ENCODE results near the gene ABCB9. TPM values are rescaled to one million over a fixed set of nuclear protein-coding genes. Genes with fewer than 3 reads are reported as not detected.
A peak's percentile ranks its signal among the peaks of the same experiment; 100 is the strongest.

Gene ABCB9
- total and polyA plus RNA-seq, 8 donors = 4.5 to 11.8 (median 8.3) TPM

DNA sequence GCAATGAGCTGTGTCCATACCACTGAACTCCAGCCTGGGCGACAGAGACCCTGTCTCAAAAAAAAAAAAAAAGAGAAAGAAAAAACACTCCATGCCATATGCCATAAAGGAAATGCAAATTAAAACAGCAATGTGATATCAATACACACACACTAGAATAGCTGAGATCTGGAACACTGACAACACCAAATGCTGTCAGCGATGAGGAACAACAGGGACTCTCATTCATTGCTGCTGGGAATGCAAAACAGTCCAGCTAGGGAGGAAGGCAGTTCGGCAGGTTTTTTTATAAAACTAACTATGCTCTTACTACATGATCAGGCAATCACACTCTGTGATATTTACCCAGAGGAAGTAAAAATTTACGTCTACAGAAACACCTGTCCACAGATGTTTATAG, 3.4 kb upstream of the ABCB9 start:
- Histone ChIP-seq H3K27ac (no peak overlapping the region), H3K9me3 (no peaks in the 10 kb centered on the region), H3K27me3 (no peaks in the 10 kb centered on the region), H3K36me3 (no peaks in the 10 kb centered on the region), H3K4me3 (no peak overlapping the region), H3K4me1 (peaks cover 8 to 20% of the 10 kb centered on the region in 2 donors)
- intact Hi-C loops (cut with DNase I) = no loop called here
- ATAC-seq = no peak
- TF ChIP-seq, protein P1, sequence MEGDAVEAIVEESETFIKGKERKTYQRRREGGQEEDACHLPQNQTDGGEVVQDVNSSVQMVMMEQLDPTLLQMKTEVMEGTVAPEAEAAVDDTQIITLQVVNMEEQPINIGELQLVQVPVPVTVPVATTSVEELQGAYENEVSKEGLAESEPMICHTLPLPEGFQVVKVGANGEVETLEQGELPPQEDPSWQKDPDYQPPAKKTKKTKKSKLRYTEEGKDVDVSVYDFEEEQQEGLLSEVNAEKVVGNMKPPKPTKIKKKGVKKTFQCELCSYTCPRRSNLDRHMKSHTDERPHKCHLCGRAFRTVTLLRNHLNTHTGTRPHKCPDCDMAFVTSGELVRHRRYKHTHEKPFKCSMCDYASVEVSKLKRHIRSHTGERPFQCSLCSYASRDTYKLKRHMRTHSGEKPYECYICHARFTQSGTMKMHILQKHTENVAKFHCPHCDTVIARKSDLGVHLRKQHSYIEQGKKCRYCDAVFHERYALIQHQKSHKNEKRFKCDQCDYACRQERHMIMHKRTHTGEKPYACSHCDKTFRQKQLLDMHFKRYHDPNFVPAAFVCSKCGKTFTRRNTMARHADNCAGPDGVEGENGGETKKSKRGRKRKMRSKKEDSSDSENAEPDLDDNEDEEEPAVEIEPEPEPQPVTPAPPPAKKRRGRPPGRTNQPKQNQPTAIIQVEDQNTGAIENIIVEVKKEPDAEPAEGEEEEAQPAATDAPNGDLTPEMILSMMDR (IDR thresholded peaks at IDR 0.05) = no peak
- DNase-seq = peak in 1 of 4 donors; percentile 60

DNA sequence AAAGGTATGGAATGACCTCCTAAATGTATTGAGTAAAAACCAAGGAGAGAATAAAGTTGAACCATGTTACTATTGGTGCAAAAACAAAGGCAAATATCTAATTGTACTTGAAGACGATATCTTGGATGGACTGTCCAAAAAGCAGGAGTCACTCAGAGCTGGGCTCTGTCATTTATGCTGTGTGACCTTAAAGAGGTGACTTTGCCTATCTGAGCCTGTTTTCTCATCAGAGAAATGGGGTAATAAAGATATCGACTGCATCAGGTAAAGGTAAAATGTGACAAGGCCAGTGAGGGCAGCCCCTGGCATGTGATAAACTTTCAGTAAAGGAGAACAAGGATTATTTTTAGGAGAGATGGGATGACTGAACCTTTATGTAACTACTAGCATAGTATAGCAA, 1.8 kb upstream of the ABCB9 start:
- H3K27ac ChIP-seq = no peak overlapping the region
- no peaks in the 10 kb centered on the region for H3K36me3 ChIP-seq
- ATAC-seq (no peak), DNase-seq (no peak)
- TF ChIP-seq, protein P1 (IDR thresholded peaks at IDR 0.05) = no peak
- no peak overlapping the region for H3K4me3 ChIP-seq
- intact Hi-C loops (cut with DNase I) = no loop called here
- peaks cover 18 to 23% of the 10 kb centered on the region in 2 donors for H3K4me1 ChIP-seq
- H3K9me3 ChIP-seq = no peaks in the 10 kb centered on the region
- no peaks in the 10 kb centered on the region for H3K27me3 ChIP-seq

DNA sequence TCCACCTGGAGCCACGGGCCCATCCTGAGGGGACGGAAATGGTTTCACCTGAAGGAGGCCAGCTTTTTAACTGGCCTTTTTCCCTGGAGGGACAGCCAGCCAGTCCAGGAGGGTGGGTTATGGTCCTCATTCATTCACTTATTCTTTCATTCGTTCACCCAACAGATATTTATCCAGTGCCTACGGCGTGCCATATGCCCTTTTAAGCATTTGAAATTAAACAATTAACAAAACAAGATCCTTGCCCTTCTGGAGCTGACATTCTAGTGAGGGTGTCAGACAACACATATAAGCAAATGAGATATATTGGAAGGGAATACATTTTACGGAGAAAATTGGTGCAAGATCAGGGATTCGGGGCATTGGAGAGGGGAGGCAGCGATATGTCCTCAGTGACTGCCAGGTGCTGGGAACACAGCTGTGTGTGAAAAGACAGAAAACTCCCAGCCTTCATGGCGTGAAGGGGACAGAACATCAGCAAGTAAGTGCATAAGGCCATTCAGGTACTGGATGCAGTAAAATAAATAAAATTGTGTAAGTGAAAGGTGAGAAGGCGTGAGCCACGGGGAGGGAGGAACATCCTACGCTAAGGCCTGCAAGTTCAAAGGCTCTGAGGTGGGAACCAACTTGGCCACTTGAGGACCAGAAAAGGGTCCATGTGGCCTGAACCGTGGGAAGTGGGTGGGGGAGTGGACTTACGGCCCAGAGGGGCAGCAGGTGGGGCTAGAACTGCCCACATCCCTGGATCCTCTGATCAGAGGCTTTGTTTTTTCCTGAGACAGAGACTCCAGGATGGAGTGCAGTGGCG, 684 bp upstream of the ABCB9 start:
- Histone ChIP-seq H3K4me3 (peak overlapping the region in 1 of 2 donors; percentile 45), H3K27me3 (no peaks in the 10 kb centered on the region), H3K9me3 (no peaks in the 10 kb centered on the region), H3K4me1 (peaks cover 20 to 28% of the 10 kb centered on the region in 2 donors), H3K36me3 (no peaks in the 10 kb centered on the region), H3K27ac (no peak overlapping the region)
- TF ChIP-seq, protein P1 (IDR thresholded peaks at IDR 0.05) = no peak
- intact Hi-C loops (cut with DNase I) = no loop called here
- DNase-seq = no peak
- ATAC-seq = no peak

DNA sequence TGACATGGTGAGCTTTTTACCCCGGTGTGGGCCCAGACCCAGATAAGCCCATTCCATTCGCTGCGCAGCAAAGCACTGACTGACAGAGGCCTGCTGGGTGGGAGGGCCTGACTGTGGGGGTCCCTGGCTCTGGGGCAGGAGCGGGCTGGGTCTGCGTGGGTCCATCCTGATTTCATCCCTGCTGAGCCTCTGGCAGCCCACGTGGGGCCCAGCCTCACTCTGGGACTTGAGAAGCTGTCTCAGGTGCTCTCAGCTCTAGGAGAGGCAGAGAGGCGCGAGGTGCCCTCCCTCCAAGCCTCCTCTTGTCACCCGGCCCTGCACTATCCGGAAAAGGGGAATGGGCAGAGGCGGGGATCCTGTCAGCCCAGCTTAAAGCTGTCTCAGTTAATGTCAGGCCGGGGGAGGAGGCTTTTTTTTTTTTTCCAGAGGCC, 927 bp downstream of the ABCB9 start:
- intact Hi-C loops (cut with DNase I) = no loop called here
- Histone ChIP-seq H3K36me3 (no peaks in the 10 kb centered on the region), H3K4me1 (peaks cover 23 to 29% of the 10 kb centered on the region in 2 donors), H3K27ac (no peak overlapping the region), H3K27me3 (no peaks in the 10 kb centered on the region), H3K9me3 (no peaks in the 10 kb centered on the region), H3K4me3 (peak overlapping the region in 1 of 2 donors; percentile 45)
- DNase-seq = no peak
- TF ChIP-seq, protein P1 (IDR thresholded peaks at IDR 0.05) = no peak
- ATAC-seq = peak; percentile 11

DNA sequence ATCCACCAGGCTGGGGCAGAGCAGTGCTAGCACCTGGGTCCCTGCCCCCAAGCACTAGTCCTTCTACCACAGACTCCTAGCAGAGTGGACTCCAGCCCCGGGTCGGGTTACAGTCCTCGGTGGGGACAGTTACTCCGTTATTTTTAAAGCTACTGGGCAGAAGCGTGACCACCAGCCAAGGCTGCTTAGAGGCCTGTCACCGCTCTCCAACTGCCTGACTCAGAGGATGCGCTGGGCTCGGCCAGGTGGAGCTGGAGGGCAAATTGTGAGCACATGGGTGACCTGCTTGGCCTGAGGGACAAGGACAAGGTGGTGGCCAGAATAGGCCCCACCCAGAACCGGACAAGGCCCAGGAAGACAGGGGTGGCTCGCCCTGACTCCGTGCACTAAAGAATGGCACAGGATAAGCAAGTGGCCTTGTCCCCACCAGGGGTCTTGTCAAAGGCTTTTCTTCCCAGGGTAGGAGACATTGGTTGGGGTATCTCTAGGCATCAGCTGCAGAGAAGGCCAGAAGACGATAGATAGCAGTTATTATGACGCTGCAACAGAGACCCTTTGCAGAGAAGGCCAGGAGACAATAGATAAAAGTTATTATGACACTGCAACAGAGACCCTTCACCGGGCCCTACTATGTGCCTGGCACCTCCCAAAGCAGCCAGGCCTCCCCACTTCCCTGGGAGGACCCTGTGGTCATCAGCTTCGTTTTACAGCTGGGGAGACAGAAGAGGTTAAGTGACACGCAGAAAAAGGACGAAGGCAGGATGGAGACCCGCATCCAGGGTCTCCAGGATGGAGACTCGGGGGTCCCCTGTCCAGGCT, 1.6 kb downstream of the ABCB9 start:
- no peaks in the 10 kb centered on the region for H3K9me3 ChIP-seq
- H3K27me3 ChIP-seq = no peaks in the 10 kb centered on the region
- no peak for ATAC-seq
- peaks cover 0 to 3% of the 10 kb centered on the region in 2 donors for H3K36me3 ChIP-seq
- H3K4me3 ChIP-seq = no peak overlapping the region
- intact Hi-C loops (cut with DNase I) = no loop called here
- TF ChIP-seq, protein P1 (IDR thresholded peaks at IDR 0.05) = no peak
- no peak for DNase-seq
- H3K27ac ChIP-seq = no peak overlapping the region
- peaks cover 23 to 29% of the 10 kb centered on the region in 2 donors for H3K4me1 ChIP-seq

Data from left lung (tissue), 10 donors.